Breast epithelium (tissue), 4 donors: ENCODE data around the gene ACOX2. TPM values are rescaled to one million over a fixed set of nuclear protein-coding genes. Genes with fewer than 3 reads are reported as not detected.

Experiments
- DNase-seq, 2 donors: peaks; one replicate each; pipeline ENCODE4 v3.0.0-alpha.2; 2019; ENCODE audit warnings: low spot score in 2 of 2
- H3K27ac ChIP-seq, 2 donors: fragments of 200-600 bp; sonication (generic) in 1 of 2; one replicate each; pipeline ENCODE4 v1.5.1; 2016 to 2019; ENCODE audit warnings: mild to moderate bottlenecking in 1 of 2
- H3K27me3 ChIP-seq, 2 donors: fragments of 200-600 bp; sonication (generic) in 1 of 2; one replicate each; pipeline versions ENCODE4 v1.5.1 to v1.6.0; 2017 to 2019; ENCODE audit warnings: control low read depth in 1 of 2, mild to moderate bottlenecking in 1 of 2
- H3K36me3 ChIP-seq: fragments of 200-600 bp; one replicate; pipeline ENCODE4 v1.5.1; 2019
- H3K4me1 ChIP-seq, 2 donors: fragments of 200-600 bp; sonication (generic); one replicate each; pipeline ENCODE4 v1.5.1; 2016 to 2019; ENCODE audit warnings: control low read depth in 1 of 2
- H3K4me3 ChIP-seq, 3 donors: fragments of 200-600 bp; sonication (generic); 1 replicate in 2 of 3; 2 replicates in 1 of 3; pipeline ENCODE4 v1.5.1; 2016 to 2019; ENCODE audit warnings: mild to moderate bottlenecking in 3 of 3, moderate library complexity in 2 of 3
- H3K9me3 ChIP-seq, 2 donors: fragments of 200-600 bp; sonication (generic) in 1 of 2; one replicate each; pipeline ENCODE4 v1.5.1; 2016 to 2019; ENCODE audit warnings: control low read depth in 1 of 2
- CTCF ChIP-seq, 3 donors: fragments of 450-650 bp; IDR thresholded peaks; one replicate each; pipeline ENCODE4 v1.5.1; 2016 to 2017; ENCODE audit warnings: antibody characterized with exemption in 3 of 3, mild to moderate bottlenecking in 3 of 3, moderate library complexity in 3 of 3
- POLR2A ChIP-seq: fragments of 450-650 bp; IDR thresholded peaks from one replicate; pipeline ENCODE4 v1.6.1; 2016; ENCODE audit warnings: antibody characterized with exemption, mild to moderate bottlenecking, moderate library complexity
- POLR2AphosphoS5 ChIP-seq, 3 donors: sonication (generic); formaldehyde crosslinking; IDR thresholded peaks; one replicate each; pipeline ENCODE4 v1.6.1; 2017; ENCODE audit warnings: antibody characterized with exemption in 3 of 3
- intact Hi-C: fragments of 100-400 bp; cut with DNase I; formaldehyde crosslinking; loops from one replicate; pipeline ENCODE4 v1.15.1; 2023; ENCODE audit warnings: low total_unique reads
- total RNA-seq, 3 donors: library from RNA; depleted of rRNA; stranded (reverse); fragments of >200 nt; gene quantifications; one replicate each; pipeline ENCODE4 v1.1.0, GENCODE V29; 2016

ACOX2 gene
- total RNA-seq, 3 donors from 2014 or later = 12.1 to 31.5 (median 17.6) TPM

- no peaks in the 10 kb centered on the region for H3K9me3 ChIP-seq
- H3K4me3 ChIP-seq = no peak overlapping the region
- no peaks in the 10 kb centered on the region for H3K27me3 ChIP-seq
- no peak overlapping the region for H3K27ac ChIP-seq
- intact Hi-C loops = no loop called here
- no peak for DNase-seq
- no peaks in the 10 kb centered on the region for H3K4me1 ChIP-seq
- no peaks in the 10 kb centered on the region for H3K36me3 ChIP-seq
- no peak for TF ChIP-seq CTCF (IDR thresholded peaks at IDR 0.05)
Measured at GRCh38 chr3:58473275-58473674, 63.7 kb downstream of the ACOX2 start.

- no peaks in the 10 kb centered on the region for H3K27me3 ChIP-seq
- TF ChIP-seq POLR2AphosphoS5 (IDR thresholded peaks at IDR 0.05) = peak in 1 of 3 donors; percentile 23
- no peak for TF ChIP-seq POLR2A
- H3K4me1 ChIP-seq = no peaks in the 10 kb centered on the region
- H3K4me3 ChIP-seq = no peak overlapping the region
- no peaks in the 10 kb centered on the region for H3K9me3 ChIP-seq
- peak in 1 of 2 donors; percentile 37 for DNase-seq
- H3K36me3 ChIP-seq = no peaks in the 10 kb centered on the region
- H3K27ac ChIP-seq = peak overlapping the region; percentile 57 to 68
- intact Hi-C loops = no loop called here
Measured at GRCh38 chr3:58471025-58471887, 65.7 kb downstream of the ACOX2 start.

DNA sequence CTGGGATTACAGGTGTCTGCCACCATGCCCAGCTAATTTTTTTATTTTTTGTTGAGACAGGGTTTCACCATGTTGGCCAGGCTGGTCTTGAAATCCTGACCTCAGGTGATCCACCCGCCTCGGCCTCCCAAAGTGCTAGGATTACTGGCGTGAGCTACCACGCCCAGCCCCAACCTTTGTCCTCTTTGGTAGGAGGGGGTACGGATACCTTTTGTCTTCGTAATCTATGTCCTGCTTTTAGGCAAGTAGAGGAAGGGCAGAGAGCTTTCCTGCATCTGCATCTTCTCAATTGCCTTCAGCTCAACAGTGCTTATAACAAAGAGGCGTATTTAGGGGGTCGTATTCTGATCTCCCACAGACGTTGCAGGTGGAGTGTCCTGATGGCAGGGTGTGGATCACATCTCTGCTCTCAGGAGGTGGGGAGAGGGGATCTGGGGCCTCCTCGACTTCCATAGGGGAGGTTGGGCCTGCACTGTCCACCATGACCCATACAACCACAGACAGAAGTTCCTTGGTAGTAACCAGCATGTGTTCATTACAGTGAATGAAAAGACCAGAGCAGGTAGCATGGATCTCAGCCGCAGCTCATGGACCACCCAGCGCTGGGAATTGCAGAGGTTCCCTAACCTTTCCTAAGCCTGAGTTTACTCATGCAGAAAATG, 66.5 kb downstream of the ACOX2 start:
- DNase-seq = no peak
- no peaks in the 10 kb centered on the region for H3K4me1 ChIP-seq
- H3K27ac ChIP-seq = peak overlapping the region in 1 of 2 donors; percentile 34
- H3K27me3 ChIP-seq = no peaks in the 10 kb centered on the region
- TF ChIP-seq POLR2A (no peak), CTCF (IDR thresholded peaks at IDR 0.05) (no peak), POLR2AphosphoS5 (IDR thresholded peaks at IDR 0.05) (no peak)
- no peak overlapping the region for H3K4me3 ChIP-seq
- H3K9me3 ChIP-seq = no peaks in the 10 kb centered on the region
- H3K36me3 ChIP-seq = no peaks in the 10 kb centered on the region
- intact Hi-C loops = no loop called here

GRCh38 chr3:58469096-58469495, 67.9 kb downstream of the ACOX2 start:
- H3K4me3 ChIP-seq = no peak overlapping the region
- no peaks in the 10 kb centered on the region for H3K4me1 ChIP-seq
- H3K27me3 ChIP-seq = no peaks in the 10 kb centered on the region
- H3K9me3 ChIP-seq = no peaks in the 10 kb centered on the region
- no peak for DNase-seq
- intact Hi-C loops = loop anchor here (5.0 kb wide), 1 partner anchor 437 kb away; no protein-coding TSS in a partner anchor
- TF ChIP-seq POLR2AphosphoS5 (IDR thresholded peaks at IDR 0.05) (no peak), POLR2A (no peak), CTCF (IDR thresholded peaks at IDR 0.05) (no peak)
- H3K27ac ChIP-seq = no peak overlapping the region
- H3K36me3 ChIP-seq = no peaks in the 10 kb centered on the region

GRCh38 chr3:58466899-58467563, 70.0 kb downstream of the ACOX2 start:
- Histone ChIP-seq H3K4me3 (no peak overlapping the region), H3K9me3 (no peaks in the 10 kb centered on the region), H3K27ac (no peak overlapping the region), H3K36me3 (no peaks in the 10 kb centered on the region), H3K27me3 (no peaks in the 10 kb centered on the region), H3K4me1 (no peaks in the 10 kb centered on the region)
- TF ChIP-seq CTCF (IDR thresholded peaks at IDR 0.05) (no peak), POLR2AphosphoS5 (IDR thresholded peaks at IDR 0.05) (no peak), POLR2A (no peak)
- intact Hi-C loops = loop anchor here (5.0 kb wide), 1 partner anchor 435 kb away; no protein-coding TSS in a partner anchor
- no peak for DNase-seq
